Gastrocnemius medialis (tissue), 4 donors: Measurements from ENCODE around the gene RRBP1.

Experiments used
- POLR2A ChIP-seq, 2 donors: fragments of 450-650 bp; IDR thresholded peaks; one replicate each; pipeline ENCODE4 v1.6.1; 2017; ENCODE audit warnings: antibody characterized with exemption in 2 of 2, mild to moderate bottlenecking in 2 of 2, moderate library complexity in 2 of 2
- TF ChIP-seq, protein P1 (sequence below), 5 experiments: fragments of 450-650 bp in 3 of 5; fragments of 200-600 bp in 2 of 5; sonication (generic) in 2 of 5; IDR thresholded peaks in 4 of 5; conservative IDR thresholded peaks in 1 of 5; 1 replicate in 4 of 5; 2 replicates in 1 of 5; pipeline ENCODE4 v1.5.1; 2016 to 2019; ENCODE audit warnings: antibody characterized with exemption in 5 of 5, mild to moderate bottlenecking in 3 of 5, moderate library complexity in 3 of 5

- TF ChIP-seq, protein P1, sequence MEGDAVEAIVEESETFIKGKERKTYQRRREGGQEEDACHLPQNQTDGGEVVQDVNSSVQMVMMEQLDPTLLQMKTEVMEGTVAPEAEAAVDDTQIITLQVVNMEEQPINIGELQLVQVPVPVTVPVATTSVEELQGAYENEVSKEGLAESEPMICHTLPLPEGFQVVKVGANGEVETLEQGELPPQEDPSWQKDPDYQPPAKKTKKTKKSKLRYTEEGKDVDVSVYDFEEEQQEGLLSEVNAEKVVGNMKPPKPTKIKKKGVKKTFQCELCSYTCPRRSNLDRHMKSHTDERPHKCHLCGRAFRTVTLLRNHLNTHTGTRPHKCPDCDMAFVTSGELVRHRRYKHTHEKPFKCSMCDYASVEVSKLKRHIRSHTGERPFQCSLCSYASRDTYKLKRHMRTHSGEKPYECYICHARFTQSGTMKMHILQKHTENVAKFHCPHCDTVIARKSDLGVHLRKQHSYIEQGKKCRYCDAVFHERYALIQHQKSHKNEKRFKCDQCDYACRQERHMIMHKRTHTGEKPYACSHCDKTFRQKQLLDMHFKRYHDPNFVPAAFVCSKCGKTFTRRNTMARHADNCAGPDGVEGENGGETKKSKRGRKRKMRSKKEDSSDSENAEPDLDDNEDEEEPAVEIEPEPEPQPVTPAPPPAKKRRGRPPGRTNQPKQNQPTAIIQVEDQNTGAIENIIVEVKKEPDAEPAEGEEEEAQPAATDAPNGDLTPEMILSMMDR (IDR thresholded peaks at IDR 0.05 in 4 of 5, conservative IDR thresholded peaks at IDR 0.05 in 1 of 5), result peak in 1 of 5 experiments; percentile 10
- TF ChIP-seq POLR2A (IDR thresholded peaks at IDR 0.05), result peak; percentile 97 to 98
Measured at GRCh38 chr20:17569616-17570346, 112.3 kb downstream of the RRBP1 start, which contains the start of gene DSTN.
